H1 (cell line): ENCODE measurements around the gene PRC1. TPM values are rescaled to one million over a fixed set of nuclear protein-coding genes. Genes with fewer than 3 reads are reported as not detected.

Experiments
- CTCF ChIA-PET: fragments of 300-600 bp; sonication (Branson Sonifier 250); formaldehyde crosslinking; loops from one replicate; lab custom pipeline; 2021; ENCODE audit not compliant: partially characterized antibody; lab: Charles Lee
- POLR2A ChIA-PET: fragments of 300-600 bp; sonication (Branson Sonifier 250); formaldehyde crosslinking; loops from one replicate; lab custom pipeline; 2021; ENCODE audit warnings: inconsistent platforms; ENCODE audit not compliant: partially characterized antibody; lab: Charles Lee
- DNase-seq, 2 experiments: peaks; one replicate each; pipeline versions ENCODE4 v3.0.0 to v3.0.0-alpha.2; 2010 to 2022; ENCODE audit warnings: low spot score in 2 of 2, low read depth in 1 of 2, mixed read lengths in 1 of 2
- FAIRE-seq: peaks from 2 replicates; lab custom pipeline; 2011; peaks lifted over from hg19 to GRCh38; lab: Jason Lieb, UNC
- H2AFZ ChIP-seq: 2 replicates; pipeline ENCODE4 v1.8.1; 2012; ENCODE audit warnings: low read length, inconsistent platforms
- H2AK5ac ChIP-seq: 2 replicates; pipeline ENCODE4 v1.6.1; 2013; ENCODE audit warnings: low read depth, low read length
- H2BK120ac ChIP-seq: replicated peaks from 2 replicates; pipeline ENCODE3; 2013; ENCODE audit warnings: low read depth, low read length, inconsistent platforms
- H2BK12ac ChIP-seq: 2 replicates; pipeline ENCODE4 v1.6.1; 2013; ENCODE audit warnings: low read depth, low read length
- H2BK15ac ChIP-seq: 2 replicates; pipeline ENCODE4 v1.6.1; 2013; ENCODE audit warnings: low read length
- H2BK20ac ChIP-seq: 2 replicates; pipeline ENCODE4 v1.6.1; 2013; ENCODE audit warnings: low read length
- H2BK5ac ChIP-seq: 2 replicates; pipeline ENCODE4 v1.6.1; 2013; ENCODE audit warnings: low read depth, low read length
- H3K14ac ChIP-seq: 2 replicates; pipeline ENCODE4 v1.6.1; 2013; ENCODE audit warnings: inconsistent platforms; ENCODE audit not compliant: insufficient read length
- H3K18ac ChIP-seq: 2 replicates; pipeline ENCODE4 v1.6.1; 2013; ENCODE audit warnings: low read length; ENCODE audit errors: extremely low read depth
- H3K23ac ChIP-seq: 2 replicates; pipeline ENCODE4 v1.6.1; 2013; ENCODE audit warnings: inconsistent platforms; ENCODE audit not compliant: insufficient read length
- H3K23me2 ChIP-seq: 2 replicates; pipeline ENCODE4 v1.6.1; 2013; ENCODE audit warnings: low read depth, low read length
- H3K27ac ChIP-seq: 2 replicates; pipeline ENCODE4 v1.6.1; 2011; ENCODE audit warnings: low read depth, low read length, inconsistent platforms
- H3K27me3 ChIP-seq, 4 experiments: replicated peaks in 1 of 4; 1 replicate in 1 of 4; 2 replicates in 3 of 4; pipeline versions ENCODE4 v1.6.1 to v1.8.1; 2011 to 2013; ENCODE audit warnings: low read length in 3 of 4, mild to moderate bottlenecking in 3 of 4, inconsistent platforms in 2 of 4, mixed read lengths in 2 of 4, moderate library complexity in 1 of 4; ENCODE audit not compliant: control insufficient read depth in 3 of 4, insufficient read depth in 3 of 4; ENCODE audit errors: extremely low read depth in 1 of 4
- H3K36me3 ChIP-seq, 4 experiments: 2 replicates each; pipeline versions ENCODE4 v1.6.1 to v1.8.1; 2011 to 2013; ENCODE audit warnings: mild to moderate bottlenecking in 4 of 4, low read length in 3 of 4, moderate library complexity in 2 of 4, control low read depth in 1 of 4, inconsistent platforms in 1 of 4; ENCODE audit not compliant: insufficient read depth in 4 of 4, control insufficient read depth in 2 of 4
- H3K4ac ChIP-seq: replicated peaks from 2 replicates; pipeline ENCODE3; 2013; ENCODE audit warnings: low read length, low read depth, mixed read lengths, inconsistent platforms; ENCODE audit not compliant: insufficient read length
- H3K4me1 ChIP-seq, 4 experiments: replicated peaks in 1 of 4; 1 replicate in 1 of 4; 2 replicates in 3 of 4; pipeline versions ENCODE4 v1.6.1 to v1.8.1; 2011 to 2013; ENCODE audit warnings: low read length in 3 of 4, inconsistent platforms in 2 of 4, mixed read lengths in 1 of 4; ENCODE audit not compliant: insufficient read depth in 4 of 4, control insufficient read depth in 3 of 4
- H3K4me2 ChIP-seq, 2 experiments: 2 replicates each; pipeline versions ENCODE4 v1.6.1 to v1.8.1; 2011 to 2013; ENCODE audit warnings: low read depth in 2 of 2, low read length in 2 of 2, control low read depth in 1 of 2, inconsistent platforms in 1 of 2, mild to moderate bottlenecking in 1 of 2; ENCODE audit not compliant: insufficient read depth in 1 of 2
- H3K4me3 ChIP-seq, 4 experiments: fragments of 200-600, 300-600 bp in 1 of 4; sonication (generic), shearing (Covaris generic), sonication (Bioruptor Twin) in 1 of 4; 2 replicates each; pipeline versions ENCODE4 v1.5.1 to v1.8.1; 2011 to 2016; ENCODE audit warnings: low read length in 4 of 4, low read depth in 3 of 4, control low read depth in 2 of 4, inconsistent platforms in 2 of 4, mild to moderate bottlenecking in 2 of 4, mixed read lengths in 1 of 4, moderate library complexity in 1 of 4; ENCODE audit not compliant: insufficient read depth in 2 of 4; ENCODE audit errors: extremely low read depth in 1 of 4
- H3K56ac ChIP-seq: replicated peaks from 2 replicates; pipeline ENCODE3; 2013; ENCODE audit warnings: low read depth, mild to moderate bottlenecking, mixed read lengths, low read length, inconsistent platforms; ENCODE audit not compliant: insufficient read length
- H3K79me1 ChIP-seq: 2 replicates; pipeline ENCODE4 v1.6.1; 2013; ENCODE audit warnings: low read depth, low read length, control low read depth
- H3K79me2 ChIP-seq, 2 experiments: 2 replicates each; pipeline versions ENCODE4 v1.6.1 to v1.8.1; 2012 to 2013; ENCODE audit warnings: low read length in 2 of 2, mild to moderate bottlenecking in 2 of 2, inconsistent platforms in 1 of 2; ENCODE audit not compliant: insufficient read depth in 2 of 2, control insufficient read depth in 1 of 2
- H3K9ac ChIP-seq, 4 experiments: replicated peaks in 1 of 4; 1 replicate in 1 of 4; 2 replicates in 3 of 4; pipeline versions ENCODE4 v1.6.1 to v1.8.1; 2011 to 2013; ENCODE audit warnings: low read depth in 3 of 4, low read length in 3 of 4, control low read depth in 2 of 4, mild to moderate bottlenecking in 2 of 4, moderate library complexity in 2 of 4, inconsistent platforms in 1 of 4; ENCODE audit errors: extremely low read depth in 1 of 4
- H3K9me3 ChIP-seq, 2 experiments: 2 replicates each; pipeline versions ENCODE4 v1.6.1 to v1.8.1; 2012 to 2013; ENCODE audit warnings: mild to moderate bottlenecking in 2 of 2, moderate library complexity in 2 of 2, control low read depth in 1 of 2, inconsistent platforms in 1 of 2, low read depth in 1 of 2, low read length in 1 of 2, mixed read lengths in 1 of 2; ENCODE audit not compliant: insufficient read depth in 2 of 2
- H4K20me1 ChIP-seq, 2 experiments: replicated peaks in 1 of 2; 2 replicates each; pipeline versions ENCODE3 to v1.8.1; 2011 to 2013; ENCODE audit warnings: inconsistent platforms in 2 of 2, low read length in 2 of 2, mild to moderate bottlenecking in 1 of 2; ENCODE audit not compliant: insufficient read depth in 2 of 2, control insufficient read depth in 1 of 2
- H4K5ac ChIP-seq: 2 replicates; pipeline ENCODE4 v1.6.1; 2013; ENCODE audit warnings: low read length, low read depth, mixed read lengths, inconsistent platforms; ENCODE audit not compliant: insufficient read length
- H4K8ac ChIP-seq: 2 replicates; pipeline ENCODE4 v1.8.0; 2013; ENCODE audit warnings: mild to moderate bottlenecking, moderate library complexity, low read length, inconsistent platforms; ENCODE audit not compliant: insufficient read depth; ENCODE audit errors: extremely low read depth
- H4K91ac ChIP-seq: replicated peaks from 2 replicates; pipeline ENCODE3; 2013; ENCODE audit warnings: low read length, mixed read lengths, inconsistent platforms; ENCODE audit not compliant: insufficient read length
- RNF2 ChIP-seq: fragments of 200-900, 300-1000 bp; sonication (generic); IDR thresholded peaks from 2 replicates; pipeline ENCODE4 v1.7.1; 2016; ENCODE audit warnings: borderline replicate concordance, low read depth, mild to moderate bottlenecking, antibody characterized with exemption, low read length; ENCODE audit not compliant: poor library complexity, severe bottlenecking; ENCODE audit errors: missing control alignments
- SIN3A ChIP-seq, 2 experiments: IDR thresholded peaks in 1 of 2; conservative IDR thresholded peaks in 1 of 2; 2 replicates each; pipeline ENCODE4 v1.6.1; 2011 to 2012; ENCODE audit warnings: low read length in 2 of 2, improper control_type of control experiment in 1 of 2, low read depth in 1 of 2, mild to moderate bottlenecking in 1 of 2
- WGBS, 2 experiments: shearing (Covaris generic) in 1 of 2; methylation state at CpG; one replicate each; pipeline versions ENCODE4 v1.1.6 to v1.1.7; 2013 to 2015; ENCODE audit warnings: low lambda C conversion rate in 2 of 2, mixed read lengths in 2 of 2, inconsistent platforms in 1 of 2, low coverage in 1 of 2, missing lambda C conversion rate in 1 of 2; ENCODE audit not compliant: insufficient replicate concordance in 2 of 2, insufficient coverage in 1 of 2, insufficient read length in 1 of 2; ENCODE audit errors: extremely low coverage in 1 of 2, missing lambda C conversion rate in 1 of 2; 5-methylcytosine and 5-hydroxymethylcytosine counted together
- polyA plus RNA-seq, 7 experiments: library from polyadenylated mRNA; depleted of rRNA in 3 of 7; stranded (reverse) in 5 of 7; unstranded in 2 of 7; fragments of >200 nt in 5 of 7; fragments of 200-250 nt in 2 of 7; gene quantifications; 1 replicate in 5 of 7; 2 replicates in 1 of 7; 4 replicates in 1 of 7; pipeline versions ENCODE4 v1.2.1 to v1.2.3, GENCODE V29; 2011 to 2013; ENCODE audit warnings: missing spikeins in 2 of 7, mixed read lengths in 2 of 7
- total RNA-seq: library from RNA; stranded (reverse); fragmentation: NEBNext Ultra II Directional; extraction: Animal tissue kit (Norgen Biotek cat#: 25700); gene quantifications from 2 replicates; pipeline ENCODE4 v1.2.1, GENCODE V29; 2021

Gene PRC1
- total and polyA plus RNA-seq, 2 of the 8 experiments (the other 6 are each of a cell fraction or from before 2014, with no cell fraction given): 90.7 to 181 TPM

DNA sequence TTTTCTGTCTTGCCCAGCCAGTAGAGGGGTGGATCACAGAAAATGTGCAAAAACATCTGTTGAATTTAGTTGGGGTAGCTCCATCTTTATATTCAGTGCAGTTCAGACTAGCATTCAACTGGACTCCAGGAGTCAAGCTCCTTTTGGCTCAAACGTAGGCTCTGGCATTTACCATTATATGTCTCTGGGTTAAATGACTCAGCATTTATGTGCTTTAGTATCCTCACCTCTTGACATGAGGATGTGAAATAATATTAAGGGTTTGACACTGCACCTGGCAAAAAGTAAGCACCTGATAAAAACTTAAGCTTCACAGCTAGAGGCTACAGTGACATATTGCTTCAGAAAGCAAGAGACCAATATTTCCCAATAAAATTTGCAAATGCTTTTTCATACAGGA, 14.8 kb downstream of the PRC1 start:
- Histone ChIP-seq H3K4me3 (no peak overlapping the region), H3K23me2 (no peaks in the 10 kb centered on the region), H3K14ac (no peak overlapping the region), H3K18ac (no peak overlapping the region), H3K9ac (no peak overlapping the region), H3K27ac (no peak overlapping the region), H2BK20ac (no peak overlapping the region), H4K5ac (no peak overlapping the region), H3K4ac (no peak overlapping the region), H3K9me3 (no peaks in the 10 kb centered on the region), H4K20me1 (peaks cover 3 to 5% of the 10 kb centered on the region in 2 experiments), H3K79me1 (no peaks in the 10 kb centered on the region), H2AFZ (no peak overlapping the region), H2BK5ac (no peak overlapping the region), H3K79me2 (peaks cover 0 to 8% of the 10 kb centered on the region in 2 experiments; a peak in 2 of 4 replicates), H4K91ac (no peak overlapping the region), H4K8ac (no peak overlapping the region), H2AK5ac (no peak overlapping the region), H3K4me2 (no peak overlapping the region), H2BK120ac (no peak overlapping the region), H3K23ac (no peak overlapping the region), H2BK15ac (no peak overlapping the region), H3K56ac (no peak overlapping the region), H3K36me3 (peaks cover 54 to 96% (median 77%) of the 10 kb centered on the region in 4 experiments), H3K4me1 (no peaks in the 10 kb centered on the region), H3K27me3 (no peaks in the 10 kb centered on the region), H2BK12ac (no peak overlapping the region)
- FAIRE-seq (no peak), DNase-seq (no peak)
- 85% methylated on average over 1 of the region's 1 CpG; no CpG with 5 or more reads in 1 of the 2 experiments for WGBS, 2 experiments
- ChIA-PET CTCF (interaction anchor here (0.9 to 2.3 kb wide), 5 partner anchors 17 to 77 kb away, joined by 3 to 6 read pairs (median 3); no protein-coding TSS in a partner anchor), POLR2A (interaction anchor here (0.8 to 1.2 kb wide), 4 partner anchors 17 to 97 kb away, joined by 3 read pairs; no protein-coding TSS in a partner anchor)
- TF ChIP-seq SIN3A (conservative IDR thresholded peaks at IDR 0.05 in 1 of 2, IDR thresholded peaks at IDR 0.05 in 1 of 2; ENCODE audit: low read depth in 1 of 2, low read length in 2 of 2) (no peak), RNF2 (no peak)
